Amniotic epithelial cell (primary cell): ENCODE data around the gene CFAP221.

ENCODE experiments used
- DNase-seq: peaks from one replicate; pipeline ENCODE4 v3.0.0-alpha.2; 2010; ENCODE audit warnings: low read depth

Gene CFAP221

DNA sequence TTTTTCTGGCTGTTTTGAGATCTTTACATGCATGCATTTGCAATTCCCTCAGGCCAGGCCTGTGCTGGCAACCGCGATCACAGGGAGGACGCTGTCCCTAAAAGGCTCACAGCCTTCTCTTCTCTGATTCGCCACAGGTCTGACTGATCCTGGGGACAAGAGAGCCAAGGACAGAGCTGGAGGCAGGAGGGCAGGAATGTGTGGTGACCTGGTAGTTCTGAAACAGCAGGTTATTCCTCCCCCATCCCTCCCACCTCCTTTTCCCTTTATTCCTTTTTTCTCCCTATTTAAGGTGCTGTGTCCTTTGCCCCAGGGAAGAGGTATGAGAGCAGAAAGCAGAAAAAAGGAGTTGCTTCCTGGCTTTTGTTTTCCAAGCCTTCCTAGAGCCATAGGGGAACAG lies 156.6 kb downstream of the CFAP221 start:
- DNase-seq: no peak

DNA sequence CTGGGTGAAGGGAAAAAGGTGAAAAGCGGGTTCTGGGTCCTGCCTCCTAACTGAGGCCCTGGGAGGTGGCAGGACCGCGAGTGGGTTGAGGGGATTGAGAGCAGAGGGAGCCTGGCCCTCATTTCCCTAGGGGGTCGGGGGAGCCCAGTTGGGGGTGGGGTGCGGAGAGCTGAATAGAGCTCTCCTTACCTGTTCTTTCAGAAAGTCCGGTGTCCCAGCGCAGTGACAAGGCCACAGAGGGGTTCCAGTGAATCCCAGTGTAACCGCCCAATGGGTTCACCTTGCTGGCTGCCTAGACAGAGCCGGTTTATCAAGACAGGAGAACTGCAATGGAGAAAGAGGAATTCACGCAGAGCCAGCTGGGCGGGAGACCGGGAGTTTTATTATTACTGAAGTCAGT lies 157.1 kb downstream of the CFAP221 start:
- DNase-seq: no peak

DNA sequence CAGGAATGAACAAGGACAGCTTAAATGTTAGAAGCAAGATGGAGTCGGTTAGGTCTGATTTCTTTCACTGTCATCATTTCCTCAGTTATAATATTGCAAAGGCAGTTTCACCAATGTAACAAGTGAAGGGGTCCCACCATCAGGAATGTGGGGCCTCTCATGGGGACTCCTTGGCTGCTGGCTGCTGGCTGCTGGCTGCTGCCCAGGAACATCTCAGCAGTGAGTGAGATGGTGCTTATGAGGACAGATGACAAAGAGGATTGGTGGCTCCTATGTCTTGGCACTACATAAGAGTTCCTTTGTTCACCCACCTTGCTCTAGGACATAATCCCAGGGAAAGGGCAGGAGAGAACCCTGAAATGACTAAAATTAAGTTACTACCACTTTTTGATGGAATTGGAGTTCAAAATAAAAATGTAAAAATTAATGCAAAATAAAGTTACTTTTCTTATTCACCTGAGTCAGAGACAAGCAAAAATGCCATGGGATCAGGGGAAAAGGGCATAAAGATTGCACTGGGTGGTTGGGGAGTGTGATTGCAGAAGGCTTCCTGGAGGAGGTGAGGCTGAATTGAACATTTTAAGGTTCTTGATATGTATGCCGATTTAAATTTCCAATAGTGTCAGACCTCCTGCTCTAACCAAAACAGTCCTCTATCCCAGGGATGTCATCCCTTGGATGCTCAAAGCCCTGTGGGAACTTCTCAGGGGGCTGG lies 158.1 kb downstream of the CFAP221 start:
- no peak for DNase-seq

DNA sequence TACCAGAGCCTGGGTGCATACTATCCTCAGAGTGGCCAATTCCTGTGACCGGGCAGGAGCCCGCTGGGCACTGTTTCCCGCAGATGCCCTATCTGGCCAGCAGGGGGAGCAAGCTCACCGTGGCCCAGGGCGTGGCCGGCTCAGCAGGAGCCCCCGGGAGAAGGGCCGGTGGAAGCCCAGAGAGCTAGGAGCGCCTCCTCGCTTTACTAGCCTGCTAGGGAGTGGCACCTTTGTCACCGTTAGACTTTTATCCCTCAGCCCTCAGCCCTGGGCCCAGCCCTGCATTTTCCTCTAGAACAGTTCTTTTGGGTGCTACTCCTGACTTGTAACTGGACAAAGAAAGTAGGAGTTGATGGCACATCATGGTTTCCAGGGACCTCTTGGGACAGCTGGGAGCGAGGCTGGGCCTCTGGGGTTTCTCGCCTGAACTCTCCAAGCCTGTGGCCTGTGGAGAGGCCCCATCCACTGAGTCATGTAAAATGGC lies 158.7 kb downstream of the CFAP221 start:
- peak; percentile 38 for DNase-seq

DNA sequence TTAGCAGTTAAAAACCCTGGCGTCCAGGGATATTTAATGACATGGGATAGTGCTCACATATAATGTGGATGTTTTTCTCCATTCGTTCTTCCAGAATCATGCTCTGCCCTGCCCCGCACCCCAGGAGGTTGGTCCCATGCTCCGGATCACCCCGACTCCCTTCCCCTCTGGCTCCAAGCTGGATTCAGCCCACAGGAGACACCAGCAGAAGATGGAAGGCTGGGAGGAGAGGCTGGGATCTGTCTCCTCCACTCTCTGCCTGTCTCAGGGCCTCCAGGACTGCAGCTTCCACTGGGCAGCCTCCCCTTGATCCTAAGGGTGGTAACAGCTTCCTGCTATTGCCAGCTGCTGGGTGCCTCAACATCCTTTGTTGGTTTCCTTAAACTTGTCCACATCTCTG lies 159.3 kb downstream of the CFAP221 start:
- no peak for DNase-seq

DNA sequence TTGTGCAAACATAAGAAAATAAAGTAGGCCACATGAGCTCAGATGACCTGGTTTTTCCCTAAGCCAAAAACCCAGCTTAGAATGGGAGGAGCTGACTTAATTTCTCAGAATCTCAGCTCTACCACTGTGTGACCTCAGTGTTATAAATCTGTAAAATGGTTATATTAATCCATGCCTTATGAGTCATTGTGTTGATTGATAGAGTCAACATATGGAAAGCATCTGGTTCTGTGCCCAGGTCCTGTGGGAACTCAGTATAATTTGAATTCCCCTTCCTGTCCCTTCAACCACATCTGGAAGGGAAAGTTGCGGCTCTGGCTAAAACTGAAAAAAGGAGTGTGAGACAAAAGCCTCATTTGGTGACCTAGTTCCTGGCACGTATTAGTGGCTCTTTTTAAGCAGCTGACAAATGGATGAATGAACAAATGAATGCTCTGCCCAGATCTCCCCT lies 160.4 kb downstream of the CFAP221 start:
- peak; percentile 49 for DNase-seq

DNA sequence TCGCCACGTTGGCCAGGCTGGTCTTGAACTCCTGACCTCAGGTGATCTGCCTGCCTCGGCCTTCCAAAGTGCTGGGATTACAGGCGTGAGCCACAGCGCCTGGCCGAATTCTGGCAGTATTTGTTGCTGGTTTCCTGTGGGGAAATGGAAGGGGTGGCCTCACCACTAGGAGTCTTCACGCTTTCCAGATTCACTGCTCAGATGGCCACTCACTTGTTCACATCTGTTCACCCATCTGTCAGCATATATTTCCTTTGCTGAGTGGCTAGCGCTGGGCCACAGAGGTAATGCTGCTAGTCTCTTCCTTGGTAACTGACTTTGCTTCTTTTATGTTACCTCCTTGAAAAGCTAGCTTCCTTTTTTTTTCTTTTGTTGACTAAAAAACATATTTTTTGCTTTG lies 162.0 kb downstream of the CFAP221 start:
- no peak for DNase-seq
